ENCODE results near the gene STAT5A. TPM values are rescaled to one million over a fixed set of nuclear protein-coding genes. Genes with fewer than 3 reads are reported as not detected.
A peak's percentile ranks its signal among the peaks of the same experiment; 100 is the strongest.

The STAT5A gene
- total RNA-seq, 4 donors from 2014 or later: 7.3 to 34.3 (median 14.0) TPM

DNA sequence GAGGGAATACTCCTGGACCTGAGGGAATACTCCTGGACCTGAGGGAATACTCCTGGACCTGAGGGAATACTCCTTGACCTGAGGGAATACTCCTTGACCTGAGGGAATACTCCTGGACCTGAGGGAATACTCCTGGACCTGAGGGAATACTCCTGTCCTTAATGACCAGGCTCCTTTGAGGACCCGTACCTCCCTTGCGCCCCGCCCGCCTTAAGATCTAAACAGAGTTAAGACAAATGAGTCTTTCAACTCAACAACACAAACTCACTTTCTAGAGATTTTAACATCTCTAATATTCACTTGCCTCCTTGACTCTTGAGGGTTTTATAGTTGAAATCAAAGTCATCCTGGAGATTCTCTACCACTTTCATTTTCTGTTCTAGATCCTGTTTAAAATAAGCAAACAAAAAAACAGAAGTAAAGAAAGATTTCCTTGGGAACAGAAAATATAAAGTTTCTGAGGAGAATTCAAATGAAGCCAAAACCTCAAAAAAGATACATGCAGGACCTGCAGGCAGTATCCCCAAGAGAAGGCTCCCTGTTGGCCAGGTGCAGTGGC lies 50.2 kb downstream of the STAT5A start:
- 83 to 93% methylated on average over 4 of the region's 4 CpGs for WGBS, 2 donors
- peaks cover 20 to 94% (median 65%) of the 10 kb centered on the region in 3 donors for H3K36me3 ChIP-seq
- no peaks in the 10 kb centered on the region for H3K27me3 ChIP-seq

DNA sequence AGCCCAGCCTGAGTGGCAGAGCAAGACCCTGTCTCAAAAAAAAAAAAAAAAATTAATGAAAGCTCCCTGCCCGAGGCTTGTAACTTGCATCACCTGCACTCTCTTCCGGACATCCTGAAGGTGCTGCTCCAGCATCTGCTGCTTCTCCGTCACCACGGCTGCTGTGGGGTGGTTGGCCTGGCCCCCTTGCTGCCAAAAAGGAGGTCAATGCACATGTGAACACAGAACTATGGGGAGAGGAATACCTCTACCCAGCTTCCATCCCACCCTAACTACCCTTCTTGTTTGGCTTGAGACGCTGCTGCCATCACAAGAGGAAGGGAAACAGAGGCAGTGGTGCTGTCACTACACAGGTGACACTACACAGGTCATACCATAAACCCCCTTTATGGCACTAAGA lies 50.9 kb downstream of the STAT5A start:
- H3K9me3 ChIP-seq: no peaks in the 10 kb centered on the region
- no peak for TF ChIP-seq POLR2A (IDR thresholded peaks at IDR 0.05)
- TF ChIP-seq, protein P1, sequence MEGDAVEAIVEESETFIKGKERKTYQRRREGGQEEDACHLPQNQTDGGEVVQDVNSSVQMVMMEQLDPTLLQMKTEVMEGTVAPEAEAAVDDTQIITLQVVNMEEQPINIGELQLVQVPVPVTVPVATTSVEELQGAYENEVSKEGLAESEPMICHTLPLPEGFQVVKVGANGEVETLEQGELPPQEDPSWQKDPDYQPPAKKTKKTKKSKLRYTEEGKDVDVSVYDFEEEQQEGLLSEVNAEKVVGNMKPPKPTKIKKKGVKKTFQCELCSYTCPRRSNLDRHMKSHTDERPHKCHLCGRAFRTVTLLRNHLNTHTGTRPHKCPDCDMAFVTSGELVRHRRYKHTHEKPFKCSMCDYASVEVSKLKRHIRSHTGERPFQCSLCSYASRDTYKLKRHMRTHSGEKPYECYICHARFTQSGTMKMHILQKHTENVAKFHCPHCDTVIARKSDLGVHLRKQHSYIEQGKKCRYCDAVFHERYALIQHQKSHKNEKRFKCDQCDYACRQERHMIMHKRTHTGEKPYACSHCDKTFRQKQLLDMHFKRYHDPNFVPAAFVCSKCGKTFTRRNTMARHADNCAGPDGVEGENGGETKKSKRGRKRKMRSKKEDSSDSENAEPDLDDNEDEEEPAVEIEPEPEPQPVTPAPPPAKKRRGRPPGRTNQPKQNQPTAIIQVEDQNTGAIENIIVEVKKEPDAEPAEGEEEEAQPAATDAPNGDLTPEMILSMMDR (IDR thresholded peaks at IDR 0.05): no peak
- no peak overlapping the region for H3K27ac ChIP-seq
- H3K4me1 ChIP-seq: peaks cover 0 to 25% (median 0%) of the 10 kb centered on the region in 3 donors
- intact Hi-C loops (cut with DNase I): no loop called here
- H3K27me3 ChIP-seq: no peaks in the 10 kb centered on the region
- 87 to 93% methylated on average over 3 to 5 of the region's 5 CpGs for WGBS, 2 donors
- DNase-seq: no peak
- peaks cover 17 to 94% (median 68%) of the 10 kb centered on the region in 3 donors for H3K36me3 ChIP-seq
- H3K4me3 ChIP-seq: no peak overlapping the region

More for the DNA sequence above, 50.2 kb downstream of the STAT5A start:
- DNase-seq: no peak
- intact Hi-C loops (cut with DNase I): no loop called here
- Histone ChIP-seq H3K9me3 (no peaks in the 10 kb centered on the region), H3K27ac (no peak overlapping the region), H3K4me1 (peaks cover 0 to 25% (median 0%) of the 10 kb centered on the region in 3 donors), H3K4me3 (no peak overlapping the region)
- TF ChIP-seq, protein P1 (IDR thresholded peaks at IDR 0.05): no peak
- TF ChIP-seq POLR2A (IDR thresholded peaks at IDR 0.05): no peak

DNA sequence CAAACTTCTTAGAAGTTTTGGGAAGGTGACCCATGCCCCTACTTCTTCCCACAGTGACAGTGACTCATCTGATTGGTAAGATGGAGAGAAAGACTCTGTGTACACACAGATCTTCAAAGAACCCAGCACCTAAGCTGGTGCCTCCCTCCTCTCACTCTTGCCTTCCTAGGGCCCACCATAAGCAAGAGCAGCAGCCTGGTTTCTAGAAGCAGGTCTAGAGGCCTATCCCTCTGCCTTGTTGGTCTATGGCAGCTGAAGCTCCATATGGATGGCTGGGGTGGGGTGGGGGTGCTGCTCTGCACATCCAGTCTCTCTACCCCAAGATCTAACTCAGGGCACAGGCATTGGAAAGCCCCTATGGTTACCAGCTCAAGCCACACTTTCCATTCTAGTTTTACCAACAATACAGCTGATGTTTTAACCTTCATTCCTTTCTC lies 52.4 kb downstream of the STAT5A start:
- peaks cover 0 to 25% (median 0%) of the 10 kb centered on the region in 3 donors for H3K4me1 ChIP-seq
- TF ChIP-seq POLR2A (IDR thresholded peaks at IDR 0.05): no peak
- TF ChIP-seq, protein P1 (IDR thresholded peaks at IDR 0.05): no peak
- intact Hi-C loops (cut with DNase I): no loop called here
- DNase-seq: no peak
- H3K27ac ChIP-seq: peak overlapping the region in 1 of 4 donors; percentile 18
- H3K4me3 ChIP-seq: no peak overlapping the region
- no peaks in the 10 kb centered on the region for H3K27me3 ChIP-seq
- no peaks in the 10 kb centered on the region for H3K9me3 ChIP-seq
- H3K36me3 ChIP-seq: peaks cover 19 to 94% (median 54%) of the 10 kb centered on the region in 3 donors

DNA sequence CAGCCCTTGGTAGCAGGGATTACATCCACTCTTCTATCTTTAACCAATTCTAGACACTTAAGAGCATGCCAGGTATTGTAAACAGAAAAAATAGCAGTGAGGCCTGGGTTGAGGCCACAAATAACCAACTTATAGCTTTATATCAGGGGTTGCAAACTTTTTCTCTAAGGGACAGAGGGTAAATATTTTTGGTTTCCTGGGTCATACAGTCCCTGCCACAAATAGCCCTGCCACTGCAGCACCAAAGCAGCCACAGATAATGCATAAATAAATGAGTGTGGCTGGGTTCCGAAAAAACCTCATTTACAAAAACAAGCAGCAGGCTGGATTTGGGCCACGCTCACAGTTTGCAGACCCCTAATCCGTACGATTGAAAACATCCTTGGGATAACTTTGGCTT lies 53.3 kb downstream of the STAT5A start:
- intact Hi-C loops (cut with DNase I): no loop called here
- peak overlapping the region in 2 of 4 donors; percentile 16 to 18 for H3K27ac ChIP-seq
- H3K4me3 ChIP-seq: no peak overlapping the region
- H3K27me3 ChIP-seq: no peaks in the 10 kb centered on the region
- H3K4me1 ChIP-seq: peaks cover 2 to 29% (median 4%) of the 10 kb centered on the region in 3 donors
- no peak for TF ChIP-seq POLR2A (IDR thresholded peaks at IDR 0.05)
- TF ChIP-seq, protein P1 (IDR thresholded peaks at IDR 0.05): no peak
- no peaks in the 10 kb centered on the region for H3K9me3 ChIP-seq
- H3K36me3 ChIP-seq: peaks cover 14 to 94% (median 52%) of the 10 kb centered on the region in 3 donors
- DNase-seq: no peak
- 86 to 92% methylated on average over 4 of the region's 4 CpGs for WGBS, 2 donors

DNA sequence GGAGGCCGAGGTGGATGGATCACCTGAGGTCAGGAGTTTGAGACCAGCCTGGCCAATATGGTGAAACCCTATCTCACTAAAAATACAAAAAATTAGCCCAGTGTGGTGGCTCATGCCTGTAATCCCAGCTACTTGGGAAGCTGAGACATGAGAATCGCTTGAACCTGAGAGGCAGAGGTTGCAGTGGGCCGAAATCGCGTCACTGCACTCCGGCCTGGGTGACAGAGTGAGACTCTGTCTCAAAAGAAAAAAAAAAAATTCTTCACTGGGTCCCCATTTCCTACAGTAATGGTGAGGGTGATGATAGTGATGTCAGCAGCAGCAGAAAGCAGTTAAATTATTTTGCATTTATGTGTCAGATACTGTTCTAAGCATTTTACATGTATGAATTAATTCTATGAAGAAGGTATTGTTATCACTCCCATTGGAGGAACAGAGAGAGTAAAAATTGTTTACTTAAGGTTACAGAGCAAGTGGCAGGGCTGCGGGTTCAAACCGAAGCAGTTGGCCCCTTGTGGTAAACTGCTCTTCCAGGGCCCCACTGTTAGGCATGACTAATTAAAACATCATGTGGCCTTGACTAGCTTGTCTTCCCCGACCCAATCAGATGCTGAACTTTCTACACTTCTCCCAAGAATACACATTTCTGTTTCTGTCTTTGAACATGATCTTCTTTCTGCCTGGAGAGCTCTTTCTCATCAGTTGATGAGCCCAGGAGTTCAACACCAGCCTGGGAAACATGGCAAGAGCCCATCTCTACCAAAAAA lies 54.1 kb downstream of the STAT5A start:
- Histone ChIP-seq H3K27me3 (no peaks in the 10 kb centered on the region), H3K4me3 (no peak overlapping the region), H3K9me3 (no peaks in the 10 kb centered on the region), H3K36me3 (peaks cover 14 to 88% (median 45%) of the 10 kb centered on the region in 3 donors), H3K27ac (peak overlapping the region in 1 of 4 donors; percentile 16), H3K4me1 (peaks cover 9 to 32% (median 11%) of the 10 kb centered on the region in 3 donors)
- 75 to 82% methylated on average over 9 of the region's 9 CpGs for WGBS, 2 donors
- DNase-seq: no peak
- TF ChIP-seq POLR2A (IDR thresholded peaks at IDR 0.05): no peak
- TF ChIP-seq, protein P1 (IDR thresholded peaks at IDR 0.05): no peak
- intact Hi-C loops (cut with DNase I): no loop called here
